Stimulated activated CD4-positive, alpha-beta T cell treated with anti-CD3 and anti-CD28 coated beads, Interleukin-12 subunit alpha, Interleukin-12 subunit beta, amount 100 ng/mL, for 4 hours (primary cell): ENCODE data around the gene SCN2A.
"Not testable (repeated sequence)": the region's sequence is repeated elsewhere in the genome, so short reads cannot be mapped to it uniquely, and the experiment has no call there.

Experiments used
- DNase-seq: peaks from one replicate; pipeline ENCODE4 v3.0.0-alpha.2; 2020

Gene SCN2A

GRCh38 chr2:165348441-165348840 is 109.2 kb downstream of the SCN2A start:
- no peak for DNase-seq

- no peak for DNase-seq
Observed at GRCh38 chr2:165349181-165349580, 110.0 kb downstream of the SCN2A start.

- no peak for DNase-seq
Observed at GRCh38 chr2:165357758-165358157, 118.5 kb downstream of the SCN2A start.

- no peak for DNase-seq
Observed at GRCh38 chr2:165361514-165361913, 122.3 kb downstream of the SCN2A start.

- no peak for DNase-seq
Observed at GRCh38 chr2:165369131-165369897, 130.1 kb downstream of the SCN2A start.

GRCh38 chr2:165369898-165370296 is 130.7 kb downstream of the SCN2A start:
- DNase-seq, result no peak

GRCh38 chr2:165371356-165371755 is 132.1 kb downstream of the SCN2A start:
- DNase-seq, result no peak

- DNase-seq, result no peak
Observed at GRCh38 chr2:165373278-165374010, 134.2 kb downstream of the SCN2A start.

- DNase-seq, result no peak
Observed at GRCh38 chr2:165376571-165376975, 137.4 kb downstream of the SCN2A start.

GRCh38 chr2:165382362-165382761 is 143.1 kb downstream of the SCN2A start:
- DNase-seq, result no peak

- no peak for DNase-seq
Observed at GRCh38 chr2:165390875-165391274, 151.7 kb downstream of the SCN2A start.

GRCh38 chr2:165391791-165392190 is 152.6 kb downstream of the SCN2A start:
- no peak for DNase-seq

GRCh38 chr2:165398603-165399002 is 159.4 kb downstream of the SCN2A start:
- not testable (repeated sequence) for DNase-seq

GRCh38 chr2:165401285-165401852 is 162.2 kb downstream of the SCN2A start:
- DNase-seq, result no peak

GRCh38 chr2:165402162-165402561 is 162.9 kb downstream of the SCN2A start:
- DNase-seq, result no peak

GRCh38 chr2:165406173-165406572 is 167.0 kb downstream of the SCN2A start:
- no peak for DNase-seq

- no peak for DNase-seq
Observed at GRCh38 chr2:165407466-165407865, 168.3 kb downstream of the SCN2A start.

GRCh38 chr2:165408186-165408585 is 169.0 kb downstream of the SCN2A start:
- DNase-seq, result no peak

- DNase-seq, result no peak
Observed at GRCh38 chr2:165410276-165410675, 171.1 kb downstream of the SCN2A start.

GRCh38 chr2:165414187-165414586 is 175.0 kb downstream of the SCN2A start:
- DNase-seq, result no peak

- DNase-seq, result no peak
Observed at GRCh38 chr2:165417009-165417408, 177.8 kb downstream of the SCN2A start.

- no peak for DNase-seq
Observed at GRCh38 chr2:165420231-165420630, 181.0 kb downstream of the SCN2A start.

- DNase-seq, result no peak
Observed at GRCh38 chr2:165423081-165423480, 183.9 kb downstream of the SCN2A start.

GRCh38 chr2:165425556-165425955 is 186.3 kb downstream of the SCN2A start:
- no peak for DNase-seq
